WI38 (cell line): ENCODE data around the gene CDIP1.
A peak's percentile ranks its signal among the peaks of the same experiment; 100 is the strongest.

Source experiments
- H3K4me3 ChIP-seq: 2 replicates; pipeline ENCODE4 v1.5.1; 2011; ENCODE audit warnings: low read depth, mild to moderate bottlenecking, control low read depth, low read length
- CTCF ChIP-seq: IDR thresholded peaks from 2 replicates; pipeline ENCODE4 v1.5.1; 2012; ENCODE audit warnings: low read depth, mild to moderate bottlenecking, control low read depth, low read length

CDIP1 gene

GRCh38 chr16:4523686-4524085 lies 14.9 kb downstream of the CDIP1 start:
- TF ChIP-seq CTCF = no peak
- H3K4me3 ChIP-seq = no peak overlapping the region

- TF ChIP-seq CTCF = no peak
- no peak overlapping the region for H3K4me3 ChIP-seq
Measured at GRCh38 chr16:4522051-4522581, 16.5 kb downstream of the CDIP1 start.

- no peak for TF ChIP-seq CTCF
- no peak overlapping the region for H3K4me3 ChIP-seq
Measured at GRCh38 chr16:4520913-4521312, 17.7 kb downstream of the CDIP1 start.

- no peak overlapping the region for H3K4me3 ChIP-seq
- TF ChIP-seq CTCF = no peak
Measured at GRCh38 chr16:4519274-4520058, 19.1 kb downstream of the CDIP1 start.

GRCh38 chr16:4517812-4518680 lies 20.5 kb downstream of the CDIP1 start:
- TF ChIP-seq CTCF = peak; percentile 63

GRCh38 chr16:4515611-4516233 lies 22.9 kb downstream of the CDIP1 start:
- no peak overlapping the region for H3K4me3 ChIP-seq
- no peak for TF ChIP-seq CTCF

More at GRCh38 chr16:4517812-4518680, 20.5 kb downstream of the CDIP1 start:
- H3K4me3 ChIP-seq = no peak overlapping the region
